Neural progenitor cell (in vitro differentiated cells): Measurements from ENCODE around the gene PDC.
"Not testable (repeated sequence)": the region's sequence is repeated elsewhere in the genome, so short reads cannot be mapped to it uniquely, and the experiment has no call there.

Source experiments
- CTCF ChIP-seq: fragments of 200-600 bp; sonication (generic); IDR thresholded peaks from 2 replicates; pipeline ENCODE4 v1.5.1; 2017; ENCODE audit warnings: antibody characterized with exemption, mild to moderate bottlenecking
- EZH2 ChIP-seq: fragments of 200-600 bp; sonication (generic); IDR thresholded peaks from 2 replicates; pipeline ENCODE4 v1.6.1; 2017; ENCODE audit warnings: antibody characterized with exemption, mild to moderate bottlenecking, moderate library complexity
- EZH2phosphoT487 ChIP-seq: fragments of 200-600 bp; sonication (generic); IDR thresholded peaks from 2 replicates; pipeline ENCODE4 v1.6.1; 2017; ENCODE audit warnings: antibody characterized with exemption

GRCh38 chr1:186459161-186459560, 1.8 kb downstream of the PDC start:
- not testable (repeated sequence) for TF ChIP-seq CTCF, EZH2, EZH2phosphoT487
